HepG2 (cell line): ENCODE results near the gene COMMD1. TPM values are rescaled to one million over a fixed set of nuclear protein-coding genes. Genes with fewer than 3 reads are reported as not detected.

Experiments used
- ATAD3A ChIP-seq: sonication (generic); formaldehyde crosslinking; IDR thresholded peaks from 2 replicates; pipeline ENCODE4 v1.4.0; 2020; ENCODE audit warnings: missing genetic modification reagents
- CHD2 ChIP-seq: IDR thresholded peaks from 2 replicates; pipeline ENCODE4 v1.6.1; 2011; ENCODE audit warnings: low read depth, low read length, improper control_type of control experiment
- GPBP1L1 ChIP-seq: sonication (generic); formaldehyde crosslinking; IDR thresholded peaks from 2 replicates; pipeline ENCODE4 v1.5.0; 2020; ENCODE audit warnings: mild to moderate bottlenecking, missing genetic modification reagents
- HNRNPUL1 ChIP-seq: fragments of 200-400 bp; formaldehyde crosslinking; IDR thresholded peaks from 2 replicates; pipeline ENCODE4 v1.6.1; 2017; ENCODE audit warnings: low read depth, mild to moderate bottlenecking, low read length, moderate library complexity
- KDM2A ChIP-seq: sonication (generic); formaldehyde crosslinking; IDR thresholded peaks from 2 replicates; pipeline ENCODE4 v1.4.0; 2020; ENCODE audit warnings: low read depth, missing genetic modification reagents, borderline replicate concordance
- KDM6A ChIP-seq: IDR thresholded peaks from 2 replicates; pipeline ENCODE4 v1.6.1; 2016; ENCODE audit warnings: low read depth
- KMT2A ChIP-seq: sonication (generic); formaldehyde crosslinking; IDR thresholded peaks from 2 replicates; pipeline ENCODE4 v1.4.0; 2020; ENCODE audit warnings: missing genetic modification reagents
- NCOA1 ChIP-seq: sonication (generic); formaldehyde crosslinking; IDR thresholded peaks from 2 replicates; pipeline ENCODE4 v1.9.0; 2021; ENCODE audit warnings: missing genetic modification reagents
- NFKB2 ChIP-seq: sonication (generic); formaldehyde crosslinking; IDR thresholded peaks from 2 replicates; pipeline ENCODE4 v1.4.0; 2020; ENCODE audit warnings: missing genetic modification reagents, borderline replicate concordance
- PHF8 ChIP-seq: sonication (generic); formaldehyde crosslinking; IDR thresholded peaks from 2 replicates; pipeline ENCODE4 v1.5.0; 2020; ENCODE audit warnings: missing genetic modification reagents
- SIX4 ChIP-seq: sonication (generic); formaldehyde crosslinking; IDR thresholded peaks from 2 replicates; pipeline ENCODE4 v1.4.0; 2020; ENCODE audit warnings: missing genetic modification reagents
- TBX3 ChIP-seq: fragments of 450-650 bp; IDR thresholded peaks from 2 replicates; pipeline ENCODE4 v1.6.1; 2017; ENCODE audit warnings: antibody characterized with exemption, mild to moderate bottlenecking, inconsistent platforms, borderline replicate concordance
- ZBTB20 ChIP-seq: sonication (generic); formaldehyde crosslinking; IDR thresholded peaks from 2 replicates; pipeline ENCODE4 v1.8.1; 2023; ENCODE audit warnings: missing genetic modification reagents, low read depth, mild to moderate bottlenecking, borderline replicate concordance
- ZFP37 ChIP-seq: sonication (generic); formaldehyde crosslinking; IDR thresholded peaks from 2 replicates; pipeline ENCODE4 v1.4.0; 2020; ENCODE audit warnings: missing genetic modification reagents, borderline replicate concordance
- ZNF3 ChIP-seq: IDR thresholded peaks from 2 replicates; pipeline ENCODE4 v1.7.0; 2017; ENCODE audit warnings: inconsistent platforms
- ZNF513 ChIP-seq: sonication (generic); formaldehyde crosslinking; conservative IDR thresholded peaks from 2 replicates; pipeline ENCODE4 v1.5.0; 2020; ENCODE audit warnings: missing genetic modification reagents
- ZNF569 ChIP-seq: sonication (generic); formaldehyde crosslinking; IDR thresholded peaks from 2 replicates; pipeline ENCODE4 v1.5.0; 2020; ENCODE audit warnings: mild to moderate bottlenecking, missing genetic modification reagents, moderate library complexity, borderline replicate concordance
- ZNF772 ChIP-seq: sonication (generic); formaldehyde crosslinking; IDR thresholded peaks from 2 replicates; pipeline ENCODE4 v1.5.0; 2020; ENCODE audit warnings: mild to moderate bottlenecking, missing genetic modification reagents
- ZSCAN25 ChIP-seq: sonication (generic); formaldehyde crosslinking; IDR thresholded peaks from 2 replicates; pipeline ENCODE4 v1.8.0; 2022; ENCODE audit warnings: mild to moderate bottlenecking, missing genetic modification reagents
- polyA plus RNA-seq, 8 experiments: library from polyadenylated mRNA; depleted of rRNA in 3 of 8; stranded (reverse) in 7 of 8; unstranded in 1 of 8; fragments of >200 nt; fragmentation: Illumina TruSeq in 4 of 8; extraction: Trizol in 4 of 8; gene quantifications; 2 replicates each; pipeline versions ENCODE4 v1.2.1 to v1.2.3, GENCODE V29; 2011 to 2016; ENCODE audit warnings: low read depth in 4 of 8, missing spikeins in 1 of 8, mixed read lengths in 1 of 8; ENCODE audit not compliant: insufficient read depth in 1 of 8
- total RNA-seq, 5 experiments: library from RNA; depleted of rRNA; stranded (reverse); fragments of >200 nt; fragmentation: Illumina TruSeq; extraction: Trizol; gene quantifications; 2 replicates each; pipeline ENCODE4 v1.2.3, GENCODE V29; 2016; ENCODE audit warnings: low read depth in 1 of 5
- TF ChIP-seq, protein P1 (sequence below): sonication (generic); formaldehyde crosslinking; IDR thresholded peaks from 2 replicates; pipeline ENCODE4 v1.8.0; 2022; ENCODE audit warnings: low read depth, missing genetic modification reagents
- TF ChIP-seq, protein P2 (sequence below): sonication (generic); formaldehyde crosslinking; IDR thresholded peaks from 2 replicates; pipeline ENCODE4 v1.8.1; 2023; ENCODE audit warnings: missing genetic modification reagents, inconsistent platforms, borderline replicate concordance
- TF ChIP-seq, protein P3 (sequence below): sonication (generic); formaldehyde crosslinking; IDR thresholded peaks from 2 replicates; pipeline ENCODE4 v1.8.0; 2022; ENCODE audit warnings: mild to moderate bottlenecking, missing genetic modification reagents, moderate library complexity

The COMMD1 gene
- total and polyA plus RNA-seq, 2 of the 13 experiments (the other 11 are each of a cell fraction or from before 2014, with no cell fraction given) = 25.7 to 105 TPM

DNA sequence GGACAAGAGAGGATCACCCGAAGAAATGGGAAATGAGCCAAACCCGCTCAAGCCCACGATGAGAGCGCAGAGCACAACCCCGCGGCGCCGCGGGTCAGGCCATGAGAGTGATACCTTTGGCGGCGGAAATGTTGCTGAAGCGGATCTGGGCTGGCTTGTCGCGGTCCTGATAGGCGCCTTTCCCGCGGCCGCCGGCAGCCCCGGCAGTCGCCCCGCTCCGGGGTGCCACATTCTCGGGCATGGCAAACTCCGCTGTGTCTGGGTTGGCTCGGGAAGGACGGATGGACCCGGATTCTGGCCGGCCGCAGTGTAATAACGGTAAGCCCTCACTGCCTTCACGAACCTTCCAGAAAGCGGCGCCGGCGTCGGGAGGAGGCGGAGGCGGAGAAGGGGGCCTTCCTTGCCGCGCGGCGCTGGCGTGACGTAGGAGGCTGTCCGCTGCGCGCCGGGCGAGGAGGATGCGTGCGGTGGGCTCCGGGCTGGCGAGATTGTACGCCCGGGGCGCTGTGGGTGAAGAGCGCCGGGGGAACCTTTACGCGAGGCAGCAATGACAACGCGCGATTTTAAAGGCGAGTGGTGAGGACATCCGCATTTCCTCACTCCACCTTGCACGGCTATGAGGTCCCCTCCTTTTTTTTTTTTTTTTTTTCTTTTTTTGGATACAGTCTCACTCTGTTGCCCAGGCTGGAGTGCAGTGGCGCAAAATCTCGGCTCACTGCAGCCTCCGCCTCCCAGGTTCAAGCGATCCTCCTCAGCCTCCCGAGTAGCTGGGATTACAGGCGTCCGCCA, 17.0 kb upstream of the COMMD1 start, which contains the start of gene CCT4 (continued):
- peak; percentile 97 for TF ChIP-seq KMT2A (CRISPR knock-in tag)
- TF ChIP-seq ZFP37 (CRISPR knock-in tag) = peak; percentile 90
- TF ChIP-seq ZNF513 = 0 out of 2 replicates have a peak, but pooled peaks have one; percentile 63
- TF ChIP-seq ZBTB20 (CRISPR knock-in tag) = peak; percentile 93
- peak; percentile 98 for TF ChIP-seq NCOA1
- TF ChIP-seq ZNF772 (CRISPR knock-in tag) = peak; percentile 99
- peak; percentile 67; the same call in 1 of the 2 replicates for TF ChIP-seq CHD2
- TF ChIP-seq TBX3 = 0 out of 2 replicates have a peak, but pooled peaks have one; percentile 39
- TF ChIP-seq HNRNPUL1 = 0 out of 2 replicates have a peak, but pooled peaks have one; percentile 76
- peak; percentile 78 for TF ChIP-seq SIX4 (CRISPR knock-in tag)
- TF ChIP-seq, protein P1, sequence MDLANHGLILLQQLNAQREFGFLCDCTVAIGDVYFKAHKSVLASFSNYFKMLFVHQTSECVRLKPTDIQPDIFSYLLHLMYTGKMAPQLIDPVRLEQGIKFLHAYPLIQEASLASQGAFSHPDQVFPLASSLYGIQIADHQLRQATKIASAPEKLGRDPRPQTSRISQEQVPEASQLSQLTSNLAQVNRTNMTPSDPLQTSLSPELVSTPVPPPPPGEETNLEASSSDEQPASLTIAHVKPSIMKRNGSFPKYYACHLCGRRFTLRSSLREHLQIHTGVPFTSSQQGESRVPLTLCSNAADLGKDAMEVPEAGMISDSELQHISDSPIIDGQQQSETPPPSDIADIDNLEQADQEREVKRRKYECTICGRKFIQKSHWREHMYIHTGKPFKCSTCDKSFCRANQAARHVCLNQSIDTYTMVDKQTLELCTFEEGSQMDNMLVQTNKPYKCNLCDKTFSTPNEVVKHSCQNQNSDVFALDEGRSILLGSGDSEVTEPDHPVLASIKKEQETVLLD (CRISPR knock-in tag) = peak; percentile 91
- TF ChIP-seq ZNF3 (CRISPR knock-in tag) = no peak; the same call in 1 of the 2 replicates
- peak; percentile 99 for TF ChIP-seq KDM2A (CRISPR knock-in tag)
- TF ChIP-seq NFKB2 (CRISPR knock-in tag) = peak; percentile 95; the same call in 1 of the 2 replicates
- TF ChIP-seq, protein P2, sequence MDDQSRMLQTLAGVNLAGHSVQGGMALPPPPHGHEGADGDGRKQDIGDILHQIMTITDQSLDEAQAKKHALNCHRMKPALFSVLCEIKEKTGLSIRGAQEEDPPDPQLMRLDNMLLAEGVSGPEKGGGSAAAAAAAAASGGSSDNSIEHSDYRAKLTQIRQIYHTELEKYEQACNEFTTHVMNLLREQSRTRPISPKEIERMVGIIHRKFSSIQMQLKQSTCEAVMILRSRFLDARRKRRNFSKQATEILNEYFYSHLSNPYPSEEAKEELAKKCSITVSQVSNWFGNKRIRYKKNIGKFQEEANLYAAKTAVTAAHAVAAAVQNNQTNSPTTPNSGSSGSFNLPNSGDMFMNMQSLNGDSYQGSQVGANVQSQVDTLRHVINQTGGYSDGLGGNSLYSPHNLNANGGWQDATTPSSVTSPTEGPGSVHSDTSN (CRISPR knock-in tag) = no peak; the same call in 1 of the 2 replicates
- TF ChIP-seq PHF8 (CRISPR knock-in tag) = peak; percentile 95
- peak; percentile 81 for TF ChIP-seq ZSCAN25
- peak; percentile 36; the same call in 1 of the 2 replicates for TF ChIP-seq ZNF569
- TF ChIP-seq, protein P3, sequence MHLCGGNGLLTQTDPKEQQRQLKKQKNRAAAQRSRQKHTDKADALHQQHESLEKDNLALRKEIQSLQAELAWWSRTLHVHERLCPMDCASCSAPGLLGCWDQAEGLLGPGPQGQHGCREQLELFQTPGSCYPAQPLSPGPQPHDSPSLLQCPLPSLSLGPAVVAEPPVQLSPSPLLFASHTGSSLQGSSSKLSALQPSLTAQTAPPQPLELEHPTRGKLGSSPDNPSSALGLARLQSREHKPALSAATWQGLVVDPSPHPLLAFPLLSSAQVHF (CRISPR knock-in tag) = peak; percentile 71; the same call in 1 of the 2 replicates
- no peak; the same call in 1 of the 2 replicates for TF ChIP-seq KDM6A
- peak; percentile 22; the same call in 1 of the 2 replicates for TF ChIP-seq ATAD3A (CRISPR knock-in tag)
- no peak for TF ChIP-seq GPBP1L1 (CRISPR knock-in tag)
